CD14-positive monocyte (primary cell): Measurements from ENCODE around the gene CBX4. TPM values are rescaled to one million over a fixed set of nuclear protein-coding genes. Genes with fewer than 3 reads are reported as not detected.

Source experiments
- DNase-seq, 3 donors: peaks; one replicate each; pipeline ENCODE4 v3.0.0-alpha.2; 2011 to 2022
- H2AFZ ChIP-seq: 2 replicates; pipeline ENCODE4 v1.6.0; 2012; ENCODE audit warnings: mild to moderate bottlenecking, low read depth, low read length, inconsistent platforms; ENCODE audit not compliant: insufficient read depth, poor library complexity, severe bottlenecking
- H3K27ac ChIP-seq, 2 donors: 1 replicate in 1 of 2; 2 replicates in 1 of 2; pipeline ENCODE4 v1.5.1; 2012 to 2013; ENCODE audit warnings: low read length in 2 of 2, control low read depth in 1 of 2, inconsistent platforms in 1 of 2, low read depth in 1 of 2, mild to moderate bottlenecking in 1 of 2
- H3K27me3 ChIP-seq, 2 donors: one replicate each; pipeline versions ENCODE4 v1.6.0 to v1.6.1; 2011 to 2013; ENCODE audit warnings: low read length in 2 of 2; ENCODE audit not compliant: control insufficient read depth in 2 of 2, insufficient read depth in 2 of 2
- H3K36me3 ChIP-seq, 2 donors: replicated peaks in 1 of 2; 1 replicate in 1 of 2; 2 replicates in 1 of 2; pipeline versions ENCODE4 v1.5.1 to v1.6.1; 2012 to 2013; ENCODE audit warnings: low read length in 2 of 2, control low read depth in 1 of 2, inconsistent platforms in 1 of 2, mild to moderate bottlenecking in 1 of 2; ENCODE audit not compliant: insufficient read depth in 2 of 2, control insufficient read depth in 1 of 2
- H3K4me1 ChIP-seq, 2 donors: 1 replicate in 1 of 2; 2 replicates in 1 of 2; pipeline versions ENCODE4 v1.5.1 to v1.6.1; 2012 to 2013; ENCODE audit warnings: low read length in 2 of 2, control low read depth in 1 of 2, inconsistent platforms in 1 of 2, mild to moderate bottlenecking in 1 of 2, moderate library complexity in 1 of 2; ENCODE audit not compliant: insufficient read depth in 2 of 2, control insufficient read depth in 1 of 2
- H3K4me2 ChIP-seq: replicated peaks from 2 replicates; pipeline ENCODE3; 2012; ENCODE audit warnings: low read length, moderate library complexity, mild to moderate bottlenecking; ENCODE audit not compliant: poor library complexity, severe bottlenecking; ENCODE audit errors: extremely low read depth
- H3K4me3 ChIP-seq, 3 experiments: fragments of 200-600 bp in 1 of 3; sonication (generic) in 1 of 3; replicated peaks in 1 of 3; 1 replicate in 2 of 3; 2 replicates in 1 of 3; pipeline ENCODE4 v1.5.1; 2011 to 2013; ENCODE audit warnings: low read length in 3 of 3, mild to moderate bottlenecking in 3 of 3, control low read depth in 2 of 3, low read depth in 2 of 3, inconsistent platforms in 1 of 3, moderate library complexity in 1 of 3
- H3K79me2 ChIP-seq: 2 replicates; pipeline ENCODE4 v1.6.0; 2012; ENCODE audit warnings: mild to moderate bottlenecking, control low read depth, inconsistent platforms, low read length, moderate library complexity; ENCODE audit not compliant: insufficient read depth
- H3K9ac ChIP-seq: 2 replicates; pipeline ENCODE4 v1.6.0; 2017; ENCODE audit warnings: low read length, mild to moderate bottlenecking; ENCODE audit not compliant: insufficient read depth, poor library complexity, severe bottlenecking
- H3K9me3 ChIP-seq, 2 donors: replicated peaks in 1 of 2; 1 replicate in 1 of 2; 2 replicates in 1 of 2; pipeline versions ENCODE4 v1.5.1 to v1.6.1; 2012 to 2013; ENCODE audit warnings: low read length in 2 of 2, control low read depth in 1 of 2; ENCODE audit not compliant: control insufficient read depth in 1 of 2, insufficient read depth in 1 of 2
- H4K20me1 ChIP-seq: 2 replicates; pipeline ENCODE4 v1.6.0; 2012; ENCODE audit warnings: mild to moderate bottlenecking, low read length, control low read depth, moderate library complexity; ENCODE audit not compliant: insufficient read depth
- H3K27ac Mint-ChIP-seq, 7 donors: one replicate each; pipeline ENCODE4 v1.8.0; 2020; ENCODE audit warnings: mild to moderate bottlenecking in 7 of 7, mixed read lengths in 7 of 7, moderate library complexity in 6 of 7, inconsistent platforms in 2 of 7
- H3K27me3 Mint-ChIP-seq, 3 donors: one replicate each; pipeline ENCODE4 v1.8.0; 2021 to 2022; ENCODE audit warnings: low read depth in 3 of 3, mild to moderate bottlenecking in 3 of 3, mixed read lengths in 3 of 3, moderate library complexity in 3 of 3, inconsistent platforms in 1 of 3
- H3K36me3 Mint-ChIP-seq, 2 donors: one replicate each; pipeline ENCODE4 v1.8.0; 2020; ENCODE audit warnings: mixed read lengths in 2 of 2, inconsistent platforms in 1 of 2, mild to moderate bottlenecking in 1 of 2
- H3K4me1 Mint-ChIP-seq: one replicate; pipeline ENCODE4 v1.8.0; 2020; ENCODE audit warnings: mild to moderate bottlenecking, mixed read lengths
- H3K4me3 Mint-ChIP-seq, 2 donors: one replicate each; pipeline ENCODE4 v1.8.0; 2020; ENCODE audit warnings: mild to moderate bottlenecking in 2 of 2, mixed read lengths in 2 of 2, moderate library complexity in 1 of 2
- H3K9me3 Mint-ChIP-seq, 7 donors: one replicate each; pipeline ENCODE4 v1.8.0; 2020 to 2022; ENCODE audit warnings: mixed read lengths in 7 of 7, mild to moderate bottlenecking in 6 of 7, moderate library complexity in 6 of 7, inconsistent platforms in 2 of 7
- CTCF ChIP-seq: fragments of 200-600 bp; IDR thresholded peaks from one replicate; pipeline ENCODE4 v1.8.0; 2022; ENCODE audit warnings: antibody characterized with exemption, mild to moderate bottlenecking
- WGBS: methylation state at CpG from one replicate; pipeline ENCODE4 v1.1.5; 2013; ENCODE audit warnings: missing lambda C conversion rate; ENCODE audit not compliant: insufficient coverage; 5-methylcytosine and 5-hydroxymethylcytosine counted together
- intact Hi-C, 2 donors: fragments of 100-400 bp; cut with micrococcal nuclease; formaldehyde crosslinking; loops; one replicate each; pipeline versions ENCODE4 v1.15.0 to v1.15.1; 2023
- polyA plus RNA-seq, 3 donors: library from polyadenylated mRNA; depleted of rRNA in 1 of 3; unstranded in 2 of 3; stranded (reverse) in 1 of 3; fragments of 300-500 nt in 2 of 3; fragments of >200 nt in 1 of 3; fragmentation: Illumina TruSeq in 2 of 3; gene quantifications; 1 replicate in 2 of 3; 2 replicates in 1 of 3; pipeline ENCODE4 v1.2.3, GENCODE V29; 2012 to 2021

Gene CBX4
- polyA plus RNA-seq, 3 donors = 1.4 to 82.8 (median 3.6) TPM

GRCh38 chr17:79819534-79820276 is 19.5 kb downstream of the CBX4 start:
- H3K4me3 Mint-ChIP-seq = peak overlapping the region in 1 of 2 donors; percentile 2
- H3K4me3 ChIP-seq = no peak overlapping the region
- no peak overlapping the region for H3K27ac ChIP-seq
- H4K20me1 ChIP-seq = no peaks in the 10 kb centered on the region
- peaks cover 0 to 16% of the 10 kb centered on the region in 2 donors for H3K9me3 ChIP-seq
- peaks cover 3 to 7% of the 10 kb centered on the region in 2 donors for H3K4me1 ChIP-seq
- H3K36me3 Mint-ChIP-seq = peaks cover 0 to 7% of the 10 kb centered on the region in 2 donors
- WGBS = 98% methylated on average over 10 of the region's 13 CpGs
- intact Hi-C loops = no loop called here
- H3K36me3 ChIP-seq = no peaks in the 10 kb centered on the region
- H3K4me1 Mint-ChIP-seq = peaks cover 5% of the 10 kb centered on the region
- peaks cover 0 to 8% (median 5%) of the 10 kb centered on the region in 7 donors for H3K9me3 Mint-ChIP-seq
- no peak overlapping the region for H2AFZ ChIP-seq
- peaks cover 32 to 55% of the 10 kb centered on the region in 2 donors for H3K27me3 ChIP-seq
- H3K27ac Mint-ChIP-seq = no peak overlapping the region
- H3K27me3 Mint-ChIP-seq = peaks cover 52 to 87% (median 64%) of the 10 kb centered on the region in 3 donors
- no peaks in the 10 kb centered on the region for H3K79me2 ChIP-seq
- no peak for DNase-seq
- no peak overlapping the region for H3K4me2 ChIP-seq
- no peak overlapping the region for H3K9ac ChIP-seq
- no peak for TF ChIP-seq CTCF

GRCh38 chr17:79819085-79819484 is 20.2 kb downstream of the CBX4 start:
- peaks cover 5% of the 10 kb centered on the region for H4K20me1 ChIP-seq
- H3K9me3 Mint-ChIP-seq = peaks cover 0 to 15% (median 11%) of the 10 kb centered on the region in 7 donors
- intact Hi-C loops = no loop called here
- H3K9ac ChIP-seq = no peak overlapping the region
- H3K4me3 ChIP-seq = no peak overlapping the region
- H3K36me3 ChIP-seq = no peaks in the 10 kb centered on the region
- H3K36me3 Mint-ChIP-seq = peaks cover 0 to 12% of the 10 kb centered on the region in 2 donors
- H3K4me2 ChIP-seq = no peak overlapping the region
- peak overlapping the region in 1 of 2 donors; percentile 17 for H3K4me3 Mint-ChIP-seq
- peaks cover 38 to 62% of the 10 kb centered on the region in 2 donors for H3K27me3 ChIP-seq
- H3K27me3 Mint-ChIP-seq = peaks cover 56 to 92% (median 66%) of the 10 kb centered on the region in 3 donors
- peaks cover 11% of the 10 kb centered on the region for H3K4me1 Mint-ChIP-seq
- H2AFZ ChIP-seq = no peak overlapping the region
- no peak for DNase-seq
- peaks cover 0 to 16% of the 10 kb centered on the region in 2 donors for H3K9me3 ChIP-seq
- no peak overlapping the region for H3K27ac Mint-ChIP-seq
- no peak for TF ChIP-seq CTCF
- no peaks in the 10 kb centered on the region for H3K79me2 ChIP-seq
- 100% methylated on average over 2 of the region's 5 CpGs for whole genome bisulfite sequencing
- H3K27ac ChIP-seq = no peak overlapping the region
- peaks cover 8 to 12% of the 10 kb centered on the region in 2 donors for H3K4me1 ChIP-seq
